RCC 7860 (cell line): ENCODE measurements around the gene SLC12A3.
A peak's percentile ranks its signal among the peaks of the same experiment; 100 is the strongest.

ENCODE experiments used
- DNase-seq: peaks from one replicate; pipeline ENCODE4 v3.0.0-alpha.2; 2015; ENCODE audit warnings: low spot score
- FAIRE-seq: peaks from 2 replicates; lab custom pipeline; 2012; peaks lifted over from hg19 to GRCh38; lab: Jason Lieb, UNC

The SLC12A3 gene

DNA sequence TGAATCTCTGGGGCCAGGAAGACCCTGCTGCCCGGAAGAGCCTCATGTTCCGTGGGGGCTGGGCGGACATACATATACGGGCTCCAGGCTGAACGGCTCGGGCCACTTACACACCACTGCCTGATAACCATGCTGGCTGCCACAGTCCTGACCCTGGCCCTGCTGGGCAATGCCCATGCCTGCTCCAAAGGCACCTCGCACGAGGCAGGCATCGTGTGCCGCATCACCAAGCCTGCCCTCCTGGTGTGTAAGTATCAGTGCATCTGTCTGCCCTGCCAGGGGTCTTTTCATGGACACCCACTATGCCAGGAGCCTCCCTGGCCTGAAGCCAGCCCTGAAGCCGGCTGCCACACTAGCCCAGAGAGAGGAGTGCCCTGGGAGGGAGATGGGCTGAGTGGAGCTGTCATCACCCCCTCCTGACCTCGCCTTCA is 96.9 kb downstream of the SLC12A3 start, which contains the start of gene CETP:
Gene CETP (plus strand): TSS at position 100 of the 431 bp plus-strand sequence. CDS start 30 bp downstream, at position 130.
- DNase-seq (no peak), FAIRE-seq (no peak)

DNA sequence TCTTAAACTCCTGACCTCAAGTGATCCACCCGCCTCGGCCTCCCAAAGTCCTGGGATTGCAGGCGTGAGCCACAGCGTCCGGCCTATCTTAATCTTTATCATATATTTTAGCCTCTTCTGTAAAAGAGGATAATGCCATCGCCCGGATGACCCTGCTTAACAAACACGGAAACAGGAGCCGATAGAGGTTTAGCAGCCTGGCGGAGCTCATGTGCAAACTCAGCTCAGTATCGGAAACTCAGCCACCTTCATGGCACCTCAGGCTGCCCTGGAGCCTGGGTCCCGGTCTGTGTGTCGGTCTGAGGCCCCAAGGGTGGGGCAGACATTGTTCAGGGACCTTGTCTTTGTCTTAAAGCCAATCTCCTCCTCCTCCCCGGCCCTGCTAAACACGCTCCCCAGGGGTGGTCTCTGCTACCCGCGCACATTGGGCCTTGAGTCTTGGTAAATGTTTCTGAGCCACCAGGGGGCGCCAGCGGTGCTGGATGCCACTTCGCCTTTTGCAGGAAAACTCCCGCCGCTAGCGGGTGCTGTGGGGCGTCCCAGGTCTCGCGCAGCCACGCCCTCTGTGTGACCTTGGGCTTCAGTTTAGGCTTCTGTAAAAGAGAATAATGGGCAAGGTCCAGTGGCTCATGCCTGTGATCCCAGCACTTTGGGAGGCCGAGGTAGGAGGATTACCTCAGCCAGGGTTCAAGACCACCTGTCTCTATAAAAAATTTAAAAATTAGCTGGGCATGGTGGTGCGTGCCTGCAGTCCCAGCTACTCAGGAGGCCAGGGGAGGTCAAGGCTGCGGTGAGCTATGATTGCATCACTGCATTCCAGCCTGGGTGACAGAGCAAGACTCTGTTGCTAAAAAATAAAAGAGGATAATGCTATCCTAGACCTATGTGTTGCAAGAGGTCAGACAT is 99.5 kb downstream of the SLC12A3 start:
- peak; percentile 82 for DNase-seq

More for the DNA sequence above, 99.5 kb downstream of the SLC12A3 start:
- FAIRE-seq = no peak
